ENCODE measurements around the gene MAPKAPK5.

GRCh38 chr12:111869671-111870070, 27.6 kb downstream of the MAPKAPK5 start:
- TF ChIP-seq, protein P1, sequence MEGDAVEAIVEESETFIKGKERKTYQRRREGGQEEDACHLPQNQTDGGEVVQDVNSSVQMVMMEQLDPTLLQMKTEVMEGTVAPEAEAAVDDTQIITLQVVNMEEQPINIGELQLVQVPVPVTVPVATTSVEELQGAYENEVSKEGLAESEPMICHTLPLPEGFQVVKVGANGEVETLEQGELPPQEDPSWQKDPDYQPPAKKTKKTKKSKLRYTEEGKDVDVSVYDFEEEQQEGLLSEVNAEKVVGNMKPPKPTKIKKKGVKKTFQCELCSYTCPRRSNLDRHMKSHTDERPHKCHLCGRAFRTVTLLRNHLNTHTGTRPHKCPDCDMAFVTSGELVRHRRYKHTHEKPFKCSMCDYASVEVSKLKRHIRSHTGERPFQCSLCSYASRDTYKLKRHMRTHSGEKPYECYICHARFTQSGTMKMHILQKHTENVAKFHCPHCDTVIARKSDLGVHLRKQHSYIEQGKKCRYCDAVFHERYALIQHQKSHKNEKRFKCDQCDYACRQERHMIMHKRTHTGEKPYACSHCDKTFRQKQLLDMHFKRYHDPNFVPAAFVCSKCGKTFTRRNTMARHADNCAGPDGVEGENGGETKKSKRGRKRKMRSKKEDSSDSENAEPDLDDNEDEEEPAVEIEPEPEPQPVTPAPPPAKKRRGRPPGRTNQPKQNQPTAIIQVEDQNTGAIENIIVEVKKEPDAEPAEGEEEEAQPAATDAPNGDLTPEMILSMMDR (IDR thresholded peaks at IDR 0.05; ENCODE audit: poor library complexity): no peak
- TF ChIP-seq EZH2 (IDR thresholded peaks at IDR 0.05; ENCODE audit: borderline replicate concordance) (no peak), EZH2phosphoT487 (IDR thresholded peaks at IDR 0.05; ENCODE audit: low read depth, severe bottlenecking, unreplicated experiment) (no peak)

All from hepatocyte (in vitro differentiated cells).